Activated T-helper 1 cell treated with anti-CD3 and anti-CD28 coated beads, Interleukin-2, amount 50 U/mL, for 16 hours (primary cell): Measurements from ENCODE around the gene DAPP1.
"Not testable (repeated sequence)": the region's sequence is repeated elsewhere in the genome, so short reads cannot be mapped to it uniquely, and the experiment has no call there.

Source experiments
- DNase-seq, 2 donors: peaks; one replicate each; pipeline ENCODE4 v3.0.0-alpha.2; 2020; ENCODE audit warnings: low read depth in 1 of 2, low spot score in 1 of 2

The DAPP1 gene

DNA sequence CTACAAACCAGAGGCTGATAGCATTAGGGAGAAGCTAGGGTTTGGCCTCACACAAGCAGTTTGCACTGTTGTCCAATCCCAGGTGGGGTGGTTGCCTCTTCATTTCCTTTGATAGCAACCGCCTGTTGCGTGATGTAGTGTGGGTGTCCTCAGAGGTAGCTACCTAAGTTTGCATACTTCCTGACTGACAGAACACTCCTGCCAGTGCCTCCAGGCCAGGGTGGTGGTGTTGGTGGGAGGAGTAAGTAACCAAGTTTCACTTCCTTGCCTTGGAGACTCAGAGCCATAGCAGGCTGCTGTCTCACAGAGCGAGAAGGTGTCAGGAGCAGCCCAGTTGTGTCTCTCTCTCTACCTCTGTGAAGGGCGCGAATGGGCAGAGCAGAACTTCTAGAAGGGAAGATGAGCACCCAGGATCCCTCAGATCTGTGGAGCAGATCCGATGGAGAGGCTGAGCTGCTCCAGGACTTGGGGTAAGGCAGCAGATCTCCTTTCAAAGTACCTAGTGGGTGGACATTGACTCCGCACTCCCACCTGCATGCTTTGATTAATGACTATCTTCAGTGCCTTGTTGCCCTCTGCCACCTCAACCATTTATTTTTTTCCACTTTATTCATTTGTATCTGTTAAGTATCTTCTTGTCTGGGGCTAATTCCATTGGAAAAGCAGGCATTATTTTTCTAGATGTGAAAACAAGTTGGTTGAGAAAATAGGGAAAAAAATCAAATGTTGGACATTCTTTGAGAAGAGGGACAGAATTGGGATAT is at the start of gene DAPP1:
DAPP1 (plus strand) TSS at position 283 of the 764 bp plus-strand sequence; CDS start at position 370, 87 bp downstream.
- peak; percentile 41 to 56 for DNase-seq

DNA sequence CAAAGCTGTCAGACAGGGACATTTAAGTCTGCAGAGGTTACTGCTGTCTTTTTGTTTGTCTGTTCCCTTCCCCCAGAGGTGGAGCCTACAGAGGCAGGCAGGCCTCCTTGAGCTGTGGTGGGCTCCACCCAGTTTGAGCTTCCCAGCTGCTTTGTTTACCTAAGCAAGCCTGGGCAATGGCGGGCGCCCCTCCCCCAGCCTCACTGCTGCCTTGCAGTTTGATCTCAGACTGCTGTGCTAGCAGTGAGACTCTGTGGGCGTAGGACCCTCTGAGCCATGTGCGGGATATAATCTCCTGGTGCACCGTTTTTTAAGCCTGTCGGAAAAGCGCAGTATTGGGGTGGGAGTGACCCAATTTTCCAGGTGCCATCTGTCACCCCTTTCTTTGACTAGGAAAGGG is 45.8 kb upstream of the DAPP1 start:
- DNase-seq: not testable (repeated sequence)

- DNase-seq: no peak
Observed at GRCh38 chr4:99783940-99784339, 32.7 kb upstream of the DAPP1 start.

DNA sequence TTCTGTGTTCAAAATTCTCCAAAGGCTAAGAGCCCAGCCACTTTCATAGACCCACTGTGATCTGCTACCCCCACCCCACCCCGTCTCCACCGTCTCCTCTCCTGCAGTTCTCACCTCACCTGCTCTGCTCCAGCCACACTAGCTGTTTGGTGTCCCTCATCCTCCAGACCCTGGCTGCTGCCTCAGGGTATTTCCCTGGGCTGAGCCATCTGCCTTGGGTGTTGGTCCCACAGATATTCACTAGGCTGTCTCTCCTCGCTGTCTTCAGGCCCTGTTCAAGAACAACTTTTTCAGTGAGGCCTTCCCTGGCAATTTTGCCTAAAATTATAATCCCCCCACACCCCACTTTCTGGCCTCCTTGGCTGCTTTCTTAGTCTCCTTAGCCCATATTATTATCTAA is 31.8 kb upstream of the DAPP1 start:
- no peak for DNase-seq

GRCh38 chr4:99790796-99791617 is 25.6 kb upstream of the DAPP1 start:
- DNase-seq: no peak

- DNase-seq: no peak
Observed at GRCh38 chr4:99800332-99801004, 16.2 kb upstream of the DAPP1 start.

GRCh38 chr4:99801005-99801699 is 15.5 kb upstream of the DAPP1 start:
- DNase-seq: no peak

DNA sequence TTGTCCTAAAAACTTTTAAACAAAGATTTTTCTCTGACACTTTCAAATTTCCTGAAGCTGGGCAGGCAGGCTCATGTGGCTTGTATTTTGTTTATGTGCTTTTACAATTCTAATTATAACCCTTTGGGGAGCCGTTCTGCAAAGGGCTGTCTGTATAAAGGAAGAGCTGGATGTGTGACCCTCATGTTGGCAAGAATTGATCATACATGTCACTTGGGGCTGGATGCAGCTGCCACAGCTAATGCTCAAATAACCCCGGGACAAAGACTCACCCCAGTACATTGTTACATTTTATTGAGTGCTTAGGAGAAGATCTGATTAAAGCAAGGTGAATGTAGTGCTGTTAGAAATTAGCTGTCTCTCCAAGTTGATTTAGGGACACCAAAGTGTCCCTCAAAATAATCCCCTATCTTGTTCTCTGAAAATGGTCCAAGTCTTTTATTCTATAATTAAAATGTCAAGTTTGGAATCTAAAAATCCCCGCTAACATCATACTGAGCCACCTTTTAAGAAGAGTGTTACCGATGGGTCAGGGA is 13.0 kb upstream of the DAPP1 start:
- DNase-seq: no peak

GRCh38 chr4:99806545-99806944 is 10.1 kb upstream of the DAPP1 start:
- DNase-seq: no peak

- DNase-seq: no peak
Observed at GRCh38 chr4:99807666-99808065, 9.0 kb upstream of the DAPP1 start.

GRCh38 chr4:99808260-99808857 is 8.3 kb upstream of the DAPP1 start:
- DNase-seq: peak; percentile 36 to 44

- DNase-seq: no peak
Observed at GRCh38 chr4:99809326-99809725, 7.3 kb upstream of the DAPP1 start.

DNA sequence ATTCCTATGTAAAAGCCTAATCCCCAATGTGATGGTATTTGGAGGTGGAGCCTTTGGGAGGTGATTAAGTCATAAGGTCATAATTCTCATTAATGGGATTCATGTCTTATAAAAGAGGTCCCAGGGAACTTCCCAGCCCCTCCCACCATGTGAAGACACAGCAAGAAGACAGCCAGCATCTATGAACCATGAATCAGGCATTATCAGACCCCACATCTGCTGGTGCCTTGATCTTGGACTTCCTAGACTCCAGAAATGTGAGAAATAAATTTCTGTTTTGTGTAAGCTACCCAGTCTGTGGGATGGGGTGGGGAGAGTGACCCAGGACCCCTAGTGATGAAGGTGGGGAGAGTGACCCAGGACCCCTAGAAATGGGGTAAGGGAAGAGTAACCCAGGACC is 6.1 kb upstream of the DAPP1 start:
- no peak for DNase-seq

GRCh38 chr4:99811117-99811516 is 5.5 kb upstream of the DAPP1 start:
- DNase-seq: no peak

DNA sequence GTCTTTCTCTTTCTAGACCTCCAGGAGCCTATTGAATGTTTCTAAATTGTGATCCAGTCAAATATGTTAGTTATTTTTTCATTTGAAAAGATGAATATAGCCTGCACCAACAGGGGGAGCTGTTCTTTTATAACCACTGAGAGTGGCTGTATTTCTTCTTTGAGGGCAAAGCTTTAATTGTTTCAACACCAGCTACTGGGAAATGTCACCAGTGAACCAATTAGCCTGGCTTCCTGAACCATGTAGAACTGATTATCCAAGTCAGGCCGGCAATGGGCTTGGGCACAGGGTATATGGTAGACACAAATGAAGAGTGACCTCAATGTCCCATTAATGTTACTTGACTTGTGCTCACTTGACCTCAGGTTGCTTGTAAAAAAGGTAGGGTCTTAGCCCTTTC is 4.8 kb upstream of the DAPP1 start:
- no peak for DNase-seq

GRCh38 chr4:99815597-99816011 is 1.0 kb upstream of the DAPP1 start:
- no peak for DNase-seq

- DNase-seq: no peak
Observed at GRCh38 chr4:99817309-99817890, 773 bp downstream of the DAPP1 start.

GRCh38 chr4:99818661-99819060 is 2.0 kb downstream of the DAPP1 start:
- no peak for DNase-seq

DNA sequence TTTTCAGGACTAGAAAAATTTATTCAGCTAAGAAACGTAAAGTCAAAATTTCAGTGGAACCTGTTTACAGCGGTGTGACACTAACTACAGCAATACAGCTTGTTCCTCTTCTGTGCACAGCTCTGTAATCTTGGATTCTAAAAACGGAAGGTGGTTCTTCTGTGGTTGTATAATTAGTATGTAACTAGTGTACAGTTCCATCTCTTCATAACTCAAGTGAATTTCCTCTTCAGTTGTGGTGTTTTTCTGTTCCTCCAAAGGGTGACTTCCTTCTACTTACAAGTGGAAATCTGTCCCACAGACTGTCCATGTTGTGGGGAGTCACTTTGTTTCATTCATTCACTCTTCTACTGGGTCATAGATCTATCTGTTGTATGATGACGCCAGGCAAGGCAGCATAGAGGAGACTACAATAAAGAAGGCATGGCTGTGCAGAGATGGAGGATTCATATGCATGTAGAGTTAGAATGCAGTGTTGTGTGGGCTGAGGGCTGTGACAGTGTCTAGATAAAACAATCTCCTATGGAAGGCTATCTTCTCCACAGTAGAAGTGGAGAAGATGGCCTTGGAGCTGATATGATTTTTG is 5.4 kb downstream of the DAPP1 start:
- DNase-seq: no peak

DNA sequence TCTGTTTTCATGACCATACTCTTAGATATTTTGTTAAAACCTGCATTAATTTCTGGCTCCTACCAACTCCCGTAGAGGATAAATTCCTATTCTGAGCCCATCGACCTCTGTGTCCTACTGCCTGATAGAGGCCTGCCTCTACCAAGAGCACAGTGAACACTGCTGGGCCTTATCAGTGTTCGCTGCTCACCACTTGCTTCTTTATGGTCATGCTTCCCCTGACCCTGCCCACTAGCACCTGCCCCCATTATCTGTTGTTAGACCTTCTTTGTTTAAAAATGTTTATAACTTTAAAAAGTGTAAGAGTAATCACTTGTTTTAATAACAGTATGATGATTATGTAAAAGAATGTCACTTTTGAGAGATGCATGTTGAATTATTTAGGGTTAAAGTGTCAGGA is 6.1 kb downstream of the DAPP1 start:
- no peak for DNase-seq
